ENCODE results near the gene CHAF1B.

DNA sequence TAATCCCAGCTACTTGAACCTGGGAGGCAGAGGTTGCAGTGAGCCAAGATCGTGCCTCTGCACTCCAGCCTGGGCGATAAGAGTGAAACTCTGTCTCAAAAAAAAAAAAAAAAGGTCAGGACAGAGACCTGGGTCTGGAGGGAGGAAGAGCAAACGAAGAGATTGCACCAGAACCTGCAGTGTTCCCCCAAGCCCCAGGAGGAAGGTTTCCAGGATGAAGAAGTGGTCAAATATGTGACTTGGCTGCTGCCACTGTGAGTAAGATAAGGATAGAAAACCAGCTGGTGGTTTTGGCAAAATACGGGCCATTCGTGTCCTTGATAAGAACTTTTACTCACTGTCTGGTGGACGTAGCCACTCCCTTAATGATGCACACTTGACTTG lies 52.5 kb downstream of the CHAF1B start:
- TF ChIP-seq, protein P1, sequence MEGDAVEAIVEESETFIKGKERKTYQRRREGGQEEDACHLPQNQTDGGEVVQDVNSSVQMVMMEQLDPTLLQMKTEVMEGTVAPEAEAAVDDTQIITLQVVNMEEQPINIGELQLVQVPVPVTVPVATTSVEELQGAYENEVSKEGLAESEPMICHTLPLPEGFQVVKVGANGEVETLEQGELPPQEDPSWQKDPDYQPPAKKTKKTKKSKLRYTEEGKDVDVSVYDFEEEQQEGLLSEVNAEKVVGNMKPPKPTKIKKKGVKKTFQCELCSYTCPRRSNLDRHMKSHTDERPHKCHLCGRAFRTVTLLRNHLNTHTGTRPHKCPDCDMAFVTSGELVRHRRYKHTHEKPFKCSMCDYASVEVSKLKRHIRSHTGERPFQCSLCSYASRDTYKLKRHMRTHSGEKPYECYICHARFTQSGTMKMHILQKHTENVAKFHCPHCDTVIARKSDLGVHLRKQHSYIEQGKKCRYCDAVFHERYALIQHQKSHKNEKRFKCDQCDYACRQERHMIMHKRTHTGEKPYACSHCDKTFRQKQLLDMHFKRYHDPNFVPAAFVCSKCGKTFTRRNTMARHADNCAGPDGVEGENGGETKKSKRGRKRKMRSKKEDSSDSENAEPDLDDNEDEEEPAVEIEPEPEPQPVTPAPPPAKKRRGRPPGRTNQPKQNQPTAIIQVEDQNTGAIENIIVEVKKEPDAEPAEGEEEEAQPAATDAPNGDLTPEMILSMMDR (IDR thresholded peaks at IDR 0.05) = no peak
- TF ChIP-seq POLR2A (IDR thresholded peaks at IDR 0.05) = no peak

Measured in right lobe of liver (tissue), 4 donors.